GM12874 (cell line): ENCODE data around the gene CAND1.

Experiments
- TF ChIP-seq, protein P1 (sequence below): IDR thresholded peaks from 2 replicates; pipeline ENCODE4 v1.5.1; 2011; ENCODE audit warnings: low read depth, mild to moderate bottlenecking, control low read depth, low read length, moderate library complexity; ENCODE audit not compliant: insufficient read depth

Gene CAND1

DNA sequence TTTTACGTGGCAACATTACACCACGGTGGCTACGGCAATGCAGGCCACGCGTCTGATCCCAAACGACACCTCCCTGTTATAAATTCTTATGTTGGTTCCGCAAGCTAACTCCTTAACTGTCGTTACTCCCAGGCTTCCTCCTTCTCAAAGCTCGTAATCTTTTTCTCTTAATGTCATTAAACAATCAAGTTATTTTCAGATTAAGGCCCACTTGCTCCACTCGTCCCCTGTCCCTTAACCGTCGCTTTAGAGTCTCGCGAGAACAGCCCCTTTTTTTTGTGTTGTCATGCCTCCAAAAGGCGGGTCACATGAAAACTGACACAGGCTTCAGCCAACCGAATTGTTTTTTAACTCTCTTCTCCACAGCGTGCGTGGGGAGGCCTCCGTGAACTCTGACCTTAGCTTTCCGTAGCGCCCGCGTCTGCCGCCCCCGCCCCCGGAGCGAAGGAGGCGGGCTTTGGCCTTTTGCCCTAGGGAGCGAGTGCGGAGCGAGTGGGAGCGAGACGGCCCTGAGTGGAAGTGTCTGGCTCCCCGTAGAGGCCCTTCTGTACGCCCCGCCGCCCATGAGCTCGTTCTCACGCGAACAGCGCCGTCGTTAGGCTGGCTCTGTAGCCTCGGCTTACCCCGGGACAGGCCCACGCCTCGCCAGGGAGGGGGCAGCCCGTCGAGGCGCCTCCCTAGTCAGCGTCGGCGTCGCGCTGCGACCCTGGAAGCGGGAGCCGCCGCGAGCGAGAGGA is at the start of gene CAND1:
TSS of gene CAND1 (plus strand) at position 463 of the 737 bp plus-strand sequence. CDS start 360 bp downstream, outside the sequence.
- TF ChIP-seq, protein P1, sequence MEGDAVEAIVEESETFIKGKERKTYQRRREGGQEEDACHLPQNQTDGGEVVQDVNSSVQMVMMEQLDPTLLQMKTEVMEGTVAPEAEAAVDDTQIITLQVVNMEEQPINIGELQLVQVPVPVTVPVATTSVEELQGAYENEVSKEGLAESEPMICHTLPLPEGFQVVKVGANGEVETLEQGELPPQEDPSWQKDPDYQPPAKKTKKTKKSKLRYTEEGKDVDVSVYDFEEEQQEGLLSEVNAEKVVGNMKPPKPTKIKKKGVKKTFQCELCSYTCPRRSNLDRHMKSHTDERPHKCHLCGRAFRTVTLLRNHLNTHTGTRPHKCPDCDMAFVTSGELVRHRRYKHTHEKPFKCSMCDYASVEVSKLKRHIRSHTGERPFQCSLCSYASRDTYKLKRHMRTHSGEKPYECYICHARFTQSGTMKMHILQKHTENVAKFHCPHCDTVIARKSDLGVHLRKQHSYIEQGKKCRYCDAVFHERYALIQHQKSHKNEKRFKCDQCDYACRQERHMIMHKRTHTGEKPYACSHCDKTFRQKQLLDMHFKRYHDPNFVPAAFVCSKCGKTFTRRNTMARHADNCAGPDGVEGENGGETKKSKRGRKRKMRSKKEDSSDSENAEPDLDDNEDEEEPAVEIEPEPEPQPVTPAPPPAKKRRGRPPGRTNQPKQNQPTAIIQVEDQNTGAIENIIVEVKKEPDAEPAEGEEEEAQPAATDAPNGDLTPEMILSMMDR, result no peak

DNA sequence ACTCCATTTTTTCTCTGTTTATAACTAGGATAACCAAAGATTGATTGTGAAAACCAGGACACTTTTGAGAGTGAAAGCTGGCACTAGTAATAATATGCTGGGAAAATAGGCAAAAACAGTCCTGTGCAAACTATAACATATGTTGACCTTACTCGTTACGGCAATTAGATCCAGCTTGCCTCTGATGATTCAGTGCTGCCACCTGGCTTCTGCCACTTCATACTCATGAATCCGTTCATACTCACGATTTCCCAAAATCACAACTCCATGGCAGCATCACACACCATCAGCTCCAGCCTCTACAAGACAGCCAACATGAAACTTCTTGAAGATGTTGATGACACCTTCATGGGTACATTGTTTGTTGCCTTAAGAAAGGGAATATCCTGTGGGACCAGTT is 49.1 kb upstream of the CAND1 start:
- TF ChIP-seq, protein P1, result no peak

DNA sequence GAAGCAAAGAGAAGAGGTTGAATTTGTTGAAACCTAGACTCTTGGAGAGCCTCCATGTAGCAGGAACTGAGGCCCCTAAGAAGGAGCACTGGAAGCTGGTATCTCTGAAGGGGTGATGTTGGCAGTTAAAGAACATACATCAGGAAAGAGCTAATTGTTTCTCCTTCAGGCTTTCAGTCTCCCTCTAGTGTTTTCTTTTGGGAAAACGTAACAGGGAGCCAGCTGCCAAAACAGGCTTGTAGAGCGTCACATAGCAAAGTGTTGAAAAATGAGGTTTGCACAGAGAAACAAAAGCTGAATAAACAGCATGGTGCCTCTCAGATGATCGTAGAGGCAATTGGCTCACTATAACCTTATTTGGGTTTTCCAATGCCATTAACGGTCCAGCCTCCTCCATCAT is 46.9 kb upstream of the CAND1 start:
- TF ChIP-seq, protein P1, result no peak

DNA sequence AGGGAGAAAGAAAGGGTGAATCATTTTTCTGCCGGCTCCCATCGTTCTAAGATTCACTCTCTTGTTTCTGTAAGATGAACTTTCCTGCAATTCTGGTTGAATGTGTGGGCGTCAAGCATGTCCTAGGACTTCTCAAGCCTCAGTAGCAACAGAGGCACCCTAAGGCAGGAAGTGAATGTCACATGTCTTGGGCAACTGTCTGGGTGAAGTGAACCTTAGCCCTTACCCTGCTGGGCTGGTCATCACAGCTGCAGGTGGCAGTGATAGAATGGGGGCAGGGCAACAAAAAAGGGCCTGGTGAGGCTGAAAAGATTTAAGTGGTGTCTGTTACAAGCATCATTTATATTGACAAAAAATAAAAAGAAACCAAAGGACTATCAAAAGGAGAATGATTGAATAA is 45.9 kb upstream of the CAND1 start:
- TF ChIP-seq, protein P1, result no peak

DNA sequence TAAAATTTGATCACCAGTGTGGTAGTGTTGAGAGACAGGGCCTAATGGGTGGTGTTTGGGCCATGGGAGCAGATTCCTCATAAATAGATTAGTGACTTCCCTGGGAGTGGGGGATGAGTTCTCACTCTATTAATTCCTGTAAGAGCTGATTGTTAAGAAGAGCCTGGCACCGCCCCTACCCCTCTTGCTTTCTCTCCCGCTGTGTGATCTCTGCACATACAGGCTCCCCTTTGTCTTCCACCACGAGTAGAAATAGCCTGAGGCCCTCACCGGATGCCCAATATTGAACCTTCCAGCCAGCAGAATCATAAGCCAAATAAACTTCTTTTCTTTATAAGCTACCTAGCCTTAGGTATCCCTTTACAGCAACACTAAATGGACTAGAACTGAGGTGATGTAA is 31.9 kb upstream of the CAND1 start:
- TF ChIP-seq, protein P1, result no peak

DNA sequence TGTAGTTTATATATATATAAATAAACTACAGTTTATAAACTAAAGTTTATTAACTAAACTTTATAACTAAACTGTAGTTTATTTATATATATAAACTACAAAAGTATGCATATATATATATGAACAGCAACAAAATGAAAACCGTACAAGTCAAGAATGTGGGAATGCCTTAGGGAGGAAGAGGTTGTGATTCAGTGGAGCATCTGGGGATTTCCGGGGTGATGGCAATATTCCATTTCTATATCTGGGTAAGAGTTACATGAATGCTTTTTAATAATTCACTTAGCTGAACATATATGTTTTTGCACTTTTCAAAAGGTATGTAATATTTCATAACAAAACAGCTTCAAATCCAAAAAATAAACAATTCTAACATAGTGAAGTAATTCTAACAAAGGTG is 30.1 kb upstream of the CAND1 start:
- TF ChIP-seq, protein P1, result no peak

DNA sequence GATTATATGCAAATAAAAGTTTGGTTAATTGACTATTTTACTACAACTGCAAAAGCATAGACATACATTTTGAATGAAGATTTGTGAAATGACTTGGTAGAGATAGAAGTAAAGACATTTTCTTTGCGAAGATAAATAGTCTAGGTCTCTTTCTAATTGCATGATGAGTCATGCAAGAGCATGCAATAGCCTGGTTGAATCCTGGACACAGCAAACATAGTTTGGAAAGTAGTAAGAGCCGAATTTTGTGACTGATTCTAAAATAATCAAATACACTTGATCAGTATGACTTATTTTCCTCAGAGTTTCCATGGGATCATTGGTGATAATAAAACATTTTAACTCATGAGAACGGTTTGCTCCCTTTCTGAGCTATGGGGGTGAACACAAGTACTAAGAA is 27.7 kb upstream of the CAND1 start:
- TF ChIP-seq, protein P1, result no peak
